DMS 273 (cell line): Measurements from ENCODE around the gene CDC42BPA.

Experiments
- DNase-seq: peaks from one replicate; lab custom pipeline; 2025; ENCODE audit not compliant: unreplicated experiment; lab: John Stamatoyannopoulos, UW

The CDC42BPA gene

GRCh38 chr1:226951286-226952117 lies 366.8 kb downstream of the CDC42BPA start:
- DNase-seq: no peak

- DNase-seq: no peak
These were observed 367.4 kb downstream of the CDC42BPA start for GRCh38 chr1:226950871-226951270.

- no peak for DNase-seq
These were observed 368.0 kb downstream of the CDC42BPA start for GRCh38 chr1:226950316-226950715.

GRCh38 chr1:226949401-226949800 lies 368.9 kb downstream of the CDC42BPA start:
- DNase-seq: no peak

- no peak for DNase-seq
These were observed 369.3 kb downstream of the CDC42BPA start for GRCh38 chr1:226948996-226949395.

GRCh38 chr1:226948480-226948879 lies 369.8 kb downstream of the CDC42BPA start:
- no peak for DNase-seq

- DNase-seq: no peak
These were observed 370.2 kb downstream of the CDC42BPA start for GRCh38 chr1:226948051-226948450.

GRCh38 chr1:226946841-226947240 lies 371.5 kb downstream of the CDC42BPA start:
- peak; percentile 89 for DNase-seq

GRCh38 chr1:226946285-226946684 lies 372.0 kb downstream of the CDC42BPA start:
- no peak for DNase-seq

GRCh38 chr1:226945858-226946245 lies 372.4 kb downstream of the CDC42BPA start:
- no peak for DNase-seq

- peak; percentile 49 for DNase-seq
These were observed 373.0 kb downstream of the CDC42BPA start for GRCh38 chr1:226945106-226945857.

GRCh38 chr1:226943927-226944326 lies 374.4 kb downstream of the CDC42BPA start:
- no peak for DNase-seq

GRCh38 chr1:226943156-226943555 lies 375.1 kb downstream of the CDC42BPA start:
- DNase-seq: no peak

- DNase-seq: no peak
These were observed 375.9 kb downstream of the CDC42BPA start for GRCh38 chr1:226942392-226942791.

- no peak for DNase-seq
These were observed 377.6 kb downstream of the CDC42BPA start for GRCh38 chr1:226940806-226941067.

- DNase-seq: peak; percentile 100
These were observed 378.1 kb downstream of the CDC42BPA start, which contains the start of gene COQ8A for GRCh38 chr1:226940029-226940805. Gene COQ8A, plus strand, starts transcription at chr1:226940294. Its CDS starts 21,092 bp downstream, at chr1:226961386.
